Measurements from ENCODE around the gene XKR8. TPM values are rescaled to one million over a fixed set of nuclear protein-coding genes. Genes with fewer than 3 reads are reported as not detected.
A peak's percentile ranks its signal among the peaks of the same experiment; 100 is the strongest.

Gene XKR8
- total RNA-seq, 1 donor from 2014 or later, result 15.6 TPM

GRCh38 chr1:27963393-27963792, 3.6 kb downstream of the XKR8 start:
- no peaks in the 10 kb centered on the region for H3K9me3 ChIP-seq
- no peak for TF ChIP-seq CTCF (IDR thresholded peaks at IDR 0.05)
- H3K27me3 ChIP-seq, result no peaks in the 10 kb centered on the region
- intact Hi-C loops (cut with DNase I), result no loop called here
- no peak overlapping the region for H3K4me3 ChIP-seq
- no peak for DNase-seq (ENCODE audit: low spot score in 2 of 2)
- H3K36me3 ChIP-seq, result peaks cover 26 to 52% of the 10 kb centered on the region in 2 donors
- H3K4me1 ChIP-seq, result peaks cover 6 to 11% of the 10 kb centered on the region in 2 donors
- no peak overlapping the region for H3K27ac ChIP-seq

- Histone ChIP-seq H3K36me3 (peaks cover 26 to 52% of the 10 kb centered on the region in 2 donors), H3K4me1 (peaks cover 0 to 2% of the 10 kb centered on the region in 2 donors), H3K4me3 (no peak overlapping the region), H3K27me3 (no peaks in the 10 kb centered on the region), H3K9me3 (no peaks in the 10 kb centered on the region), H3K27ac (no peak overlapping the region)
- no peak for TF ChIP-seq CTCF (IDR thresholded peaks at IDR 0.05)
- intact Hi-C loops (cut with DNase I), result no loop called here
- DNase-seq (ENCODE audit: low spot score in 2 of 2), result no peak
These were observed 6.8 kb downstream of the XKR8 start for GRCh38 chr1:27966402-27967105.

GRCh38 chr1:27967106-27967883, 7.5 kb downstream of the XKR8 start:
- H3K27me3 ChIP-seq, result no peaks in the 10 kb centered on the region
- peak overlapping the region in 1 of 2 donors; percentile 6 for H3K27ac ChIP-seq
- no peak for DNase-seq (ENCODE audit: low spot score in 2 of 2)
- no peaks in the 10 kb centered on the region for H3K4me1 ChIP-seq
- intact Hi-C loops (cut with DNase I), result no loop called here
- TF ChIP-seq CTCF (IDR thresholded peaks at IDR 0.05), result no peak
- peaks cover 26 to 52% of the 10 kb centered on the region in 2 donors for H3K36me3 ChIP-seq
- H3K9me3 ChIP-seq, result no peaks in the 10 kb centered on the region
- H3K4me3 ChIP-seq, result no peak overlapping the region

GRCh38 chr1:27967884-27968466, 8.2 kb downstream of the XKR8 start:
- H3K27ac ChIP-seq, result peak overlapping the region in 1 of 2 donors; percentile 6

GRCh38 chr1:27968692-27969091, 8.9 kb downstream of the XKR8 start:
- no peak overlapping the region for H3K4me3 ChIP-seq
- intact Hi-C loops (cut with DNase I), result no loop called here
- H3K9me3 ChIP-seq, result no peaks in the 10 kb centered on the region
- no peak for TF ChIP-seq CTCF (IDR thresholded peaks at IDR 0.05)
- H3K36me3 ChIP-seq, result peaks cover 26 to 49% of the 10 kb centered on the region in 2 donors
- H3K27me3 ChIP-seq, result no peaks in the 10 kb centered on the region
- no peak for DNase-seq (ENCODE audit: low spot score in 2 of 2)
- no peaks in the 10 kb centered on the region for H3K4me1 ChIP-seq
- peak overlapping the region in 1 of 2 donors; percentile 6 for H3K27ac ChIP-seq

More at GRCh38 chr1:27967884-27968466, 8.2 kb downstream of the XKR8 start:
- no peak for TF ChIP-seq CTCF (IDR thresholded peaks at IDR 0.05)
- Histone ChIP-seq H3K4me3 (no peak overlapping the region), H3K27me3 (no peaks in the 10 kb centered on the region), H3K9me3 (no peaks in the 10 kb centered on the region), H3K4me1 (no peaks in the 10 kb centered on the region), H3K36me3 (peaks cover 26 to 51% of the 10 kb centered on the region in 2 donors)
- DNase-seq (ENCODE audit: low spot score in 2 of 2), result no peak
- intact Hi-C loops (cut with DNase I), result no loop called here

Measured in ascending aorta (tissue), 2 donors.